ENCODE data around the gene MDH1B. TPM values are rescaled to one million over a fixed set of nuclear protein-coding genes. Genes with fewer than 3 reads are reported as not detected.

Gene MDH1B
- total and polyA plus RNA-seq, 12 donors, result 0.12 to 2.8 (median 1.0) TPM

DNA sequence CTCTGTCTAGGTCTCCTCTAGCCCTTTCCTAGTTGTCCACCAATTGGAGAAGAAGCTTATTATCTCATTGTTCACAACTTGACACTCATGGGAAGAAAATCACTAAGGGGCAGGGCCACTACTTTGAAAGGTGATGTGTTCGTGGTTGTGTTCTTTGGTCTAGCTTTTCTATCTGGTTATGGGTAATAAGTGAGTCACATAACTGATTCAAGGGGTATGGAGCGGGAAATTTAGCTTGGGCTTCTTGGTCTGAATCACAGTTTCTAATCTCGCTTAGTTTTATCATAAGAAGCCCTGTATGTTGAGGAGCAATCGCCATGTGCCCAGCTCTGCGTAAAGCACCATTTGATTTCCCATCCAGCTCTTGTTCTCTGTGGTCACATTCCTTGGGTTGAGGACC is 28.2 kb downstream of the MDH1B start:
- Histone ChIP-seq H3K4me3 (no peak overlapping the region), H3K9me3 (no peaks in the 10 kb centered on the region), H3K27me3 (no peaks in the 10 kb centered on the region), H3K36me3 (no peaks in the 10 kb centered on the region), H3K4me1 (peaks cover 0 to 7% (median 0%) of the 10 kb centered on the region in 9 donors), H3K27ac (no peak overlapping the region)
- intact Hi-C loops (cut with DNase I), result no loop called here
- TF ChIP-seq, protein P1, sequence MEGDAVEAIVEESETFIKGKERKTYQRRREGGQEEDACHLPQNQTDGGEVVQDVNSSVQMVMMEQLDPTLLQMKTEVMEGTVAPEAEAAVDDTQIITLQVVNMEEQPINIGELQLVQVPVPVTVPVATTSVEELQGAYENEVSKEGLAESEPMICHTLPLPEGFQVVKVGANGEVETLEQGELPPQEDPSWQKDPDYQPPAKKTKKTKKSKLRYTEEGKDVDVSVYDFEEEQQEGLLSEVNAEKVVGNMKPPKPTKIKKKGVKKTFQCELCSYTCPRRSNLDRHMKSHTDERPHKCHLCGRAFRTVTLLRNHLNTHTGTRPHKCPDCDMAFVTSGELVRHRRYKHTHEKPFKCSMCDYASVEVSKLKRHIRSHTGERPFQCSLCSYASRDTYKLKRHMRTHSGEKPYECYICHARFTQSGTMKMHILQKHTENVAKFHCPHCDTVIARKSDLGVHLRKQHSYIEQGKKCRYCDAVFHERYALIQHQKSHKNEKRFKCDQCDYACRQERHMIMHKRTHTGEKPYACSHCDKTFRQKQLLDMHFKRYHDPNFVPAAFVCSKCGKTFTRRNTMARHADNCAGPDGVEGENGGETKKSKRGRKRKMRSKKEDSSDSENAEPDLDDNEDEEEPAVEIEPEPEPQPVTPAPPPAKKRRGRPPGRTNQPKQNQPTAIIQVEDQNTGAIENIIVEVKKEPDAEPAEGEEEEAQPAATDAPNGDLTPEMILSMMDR (IDR thresholded peaks at IDR 0.05), result no peak
- 84 to 88% methylated on average over 5 of the region's 5 CpGs for WGBS, 2 donors
- DNase-seq (no peak), ATAC-seq (no peak)

DNA sequence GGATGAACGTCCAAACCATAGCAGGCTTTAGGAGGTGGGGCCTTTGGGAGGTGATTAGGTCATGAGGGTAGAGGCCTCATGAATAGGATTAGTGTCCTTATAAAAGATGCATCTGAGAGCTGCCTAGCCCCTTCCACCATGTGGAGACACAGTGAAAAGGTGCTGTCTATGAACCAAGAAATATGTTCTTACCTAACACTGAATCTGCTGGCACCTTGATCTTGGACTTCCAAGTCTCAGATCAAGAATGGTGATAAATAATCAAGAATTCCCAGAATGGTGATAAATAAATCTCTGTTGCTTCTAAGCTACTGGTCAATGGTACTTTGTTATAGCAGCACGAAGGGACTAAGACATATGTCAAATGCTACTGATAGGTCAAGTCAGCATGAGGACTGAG is 31.8 kb downstream of the MDH1B start:
- TF ChIP-seq, protein P1 (IDR thresholded peaks at IDR 0.05), result no peak
- no peak for ATAC-seq
- Histone ChIP-seq H3K4me1 (peaks cover 0 to 7% (median 0%) of the 10 kb centered on the region in 9 donors), H3K27ac (no peak overlapping the region), H3K4me3 (no peak overlapping the region), H3K27me3 (no peaks in the 10 kb centered on the region), H3K9me3 (no peaks in the 10 kb centered on the region), H3K36me3 (no peaks in the 10 kb centered on the region)
- DNase-seq, result no peak
- intact Hi-C loops (cut with DNase I), result no loop called here
- WGBS, 2 donors, result 64 to 70% methylated on average over 2 of the region's 2 CpGs

DNA sequence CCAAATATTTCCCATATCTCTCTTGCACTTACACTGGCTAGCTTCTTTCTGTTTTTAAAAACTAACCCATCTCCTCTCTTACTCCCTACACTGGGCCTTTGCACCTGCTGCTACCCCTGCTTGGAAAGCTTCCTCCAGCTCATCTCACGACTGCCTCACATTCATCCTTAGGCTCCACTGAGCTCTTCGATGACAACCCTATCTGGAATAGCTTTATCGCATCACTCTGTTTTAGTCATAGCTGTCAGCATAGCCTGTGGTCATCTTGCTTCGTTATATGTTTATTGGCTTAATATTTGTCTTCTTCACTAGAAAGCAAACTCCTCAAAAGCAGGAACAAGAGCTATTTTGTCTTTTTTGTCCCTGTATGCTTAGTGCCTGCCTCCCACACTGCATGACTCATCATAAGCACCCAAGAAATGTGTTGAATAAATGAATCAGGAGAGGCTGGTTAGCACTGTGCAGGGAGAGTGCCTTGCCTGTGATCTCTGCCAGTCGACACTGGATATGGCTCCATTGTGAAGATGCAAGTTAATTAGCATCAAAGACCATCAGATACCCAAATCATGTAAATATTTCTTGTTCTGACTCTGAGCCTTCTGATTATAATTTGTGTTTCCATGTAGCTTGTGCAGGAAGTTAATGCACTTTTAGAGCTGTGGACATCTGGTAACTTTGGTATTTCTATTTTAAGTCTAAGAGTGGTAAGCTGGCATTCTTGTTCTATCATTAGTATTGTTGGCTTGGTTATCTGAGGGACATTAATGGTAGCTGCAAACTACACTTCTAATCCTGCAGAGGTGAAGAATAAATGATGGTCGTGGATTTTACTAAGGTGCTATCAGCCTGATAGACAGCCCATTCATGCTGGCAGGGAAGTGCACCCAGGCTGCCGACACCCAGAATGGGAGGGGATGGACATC is 36.6 kb downstream of the MDH1B start:
- no peak for DNase-seq
- H3K4me3 ChIP-seq, result no peak overlapping the region
- intact Hi-C loops (cut with DNase I), result no loop called here
- H3K36me3 ChIP-seq, result no peaks in the 10 kb centered on the region
- TF ChIP-seq, protein P1 (IDR thresholded peaks at IDR 0.05), result no peak
- peaks cover 0 to 7% (median 0%) of the 10 kb centered on the region in 9 donors for H3K4me1 ChIP-seq
- H3K27me3 ChIP-seq, result no peaks in the 10 kb centered on the region
- no peaks in the 10 kb centered on the region for H3K9me3 ChIP-seq
- H3K27ac ChIP-seq, result peak overlapping the region in 2 of 10 donors; percentile 33 to 34
- WGBS, 2 donors, result 49 to 53% methylated on average over 7 of the region's 7 CpGs
- peak in 5 of 8 donors; percentile 25 to 74 (median 68) for ATAC-seq

DNA sequence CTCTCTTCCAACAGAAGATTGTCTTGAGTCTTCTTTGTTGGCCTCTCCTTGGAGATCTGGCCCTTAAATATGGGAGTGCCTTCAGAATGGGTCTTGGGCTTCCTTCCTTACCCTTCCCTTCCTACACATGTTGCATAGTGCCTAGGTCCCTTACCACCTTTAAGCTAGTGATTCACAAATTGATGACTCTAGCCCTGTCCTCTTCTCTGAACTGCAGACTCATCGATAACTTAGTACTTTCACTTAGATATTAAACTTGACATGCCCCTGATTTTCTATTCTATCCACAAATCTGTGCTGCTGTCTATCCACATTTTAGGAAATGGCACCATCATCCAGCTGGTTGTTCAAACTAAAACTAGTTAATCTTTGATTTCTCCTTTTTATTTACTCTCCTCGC is 37.8 kb downstream of the MDH1B start:
- H3K27me3 ChIP-seq, result no peaks in the 10 kb centered on the region
- no peak for DNase-seq
- H3K27ac ChIP-seq, result no peak overlapping the region
- H3K9me3 ChIP-seq, result no peaks in the 10 kb centered on the region
- peaks cover 0 to 7% (median 0%) of the 10 kb centered on the region in 9 donors for H3K4me1 ChIP-seq
- WGBS, 2 donors, result 92 to 97% methylated on average over 2 of the region's 2 CpGs
- TF ChIP-seq, protein P1 (IDR thresholded peaks at IDR 0.05), result no peak
- no peak overlapping the region for H3K4me3 ChIP-seq
- ATAC-seq, result no peak
- intact Hi-C loops (cut with DNase I), result no loop called here
- no peaks in the 10 kb centered on the region for H3K36me3 ChIP-seq
